HL-60 (cell line): Measurements from ENCODE around the gene TSPAN33.

ENCODE experiments used
- POLR2AphosphoS5 ChIP-seq: IDR thresholded peaks from 2 replicates; pipeline ENCODE4 v1.6.1; 2012; ENCODE audit warnings: low read depth
- SPI1 ChIP-seq: IDR thresholded peaks from 2 replicates; pipeline ENCODE4 v1.6.1; 2012; ENCODE audit warnings: low read depth, mild to moderate bottlenecking, borderline replicate concordance
- TF ChIP-seq, protein P1 (sequence below): IDR thresholded peaks from one replicate; pipeline ENCODE4 v1.5.1; 2011; ENCODE audit warnings: low read length, control low read depth, inconsistent platforms; ENCODE audit not compliant: insufficient read depth
- TF ChIP-seq, protein P2 (sequence below): IDR thresholded peaks from 2 replicates; pipeline ENCODE4 v1.6.1; 2012; ENCODE audit warnings: low read depth; ENCODE audit not compliant: insufficient replicate concordance

DNA sequence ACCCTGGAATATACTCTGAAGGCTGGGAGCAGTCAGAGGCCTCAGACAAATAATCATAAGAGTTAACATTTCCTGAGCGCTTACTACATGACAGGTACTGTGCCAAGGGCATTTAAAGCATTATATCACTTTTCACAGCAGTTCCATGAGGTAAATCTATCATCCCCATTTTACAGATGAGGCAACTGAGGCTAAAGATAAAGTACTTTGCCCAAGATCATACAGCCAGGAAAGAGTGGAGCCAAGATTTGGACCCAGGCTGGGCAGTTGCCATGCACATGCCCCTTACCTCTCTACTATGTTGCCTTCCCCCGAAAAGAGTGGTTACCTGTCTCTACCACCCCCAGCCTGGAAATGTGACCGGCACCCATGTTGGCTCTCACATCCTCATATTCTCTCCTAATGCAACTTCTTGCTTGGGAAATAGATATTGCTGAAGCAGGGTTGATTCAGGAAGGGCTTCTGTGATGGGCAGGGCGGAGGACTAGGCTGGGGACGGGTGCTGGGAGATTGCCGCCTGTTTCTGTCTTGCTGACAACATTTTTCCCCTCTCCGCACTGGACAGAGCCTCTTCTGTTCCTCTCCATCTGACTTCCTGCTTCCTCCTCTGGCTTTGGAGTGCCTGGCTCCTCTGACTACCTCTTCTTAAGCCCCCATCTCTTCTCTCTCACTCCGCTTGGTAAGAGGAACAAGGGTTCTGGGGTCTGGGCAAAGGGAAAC is 57.7 kb downstream of the TSPAN33 start:
- TF ChIP-seq, protein P1, sequence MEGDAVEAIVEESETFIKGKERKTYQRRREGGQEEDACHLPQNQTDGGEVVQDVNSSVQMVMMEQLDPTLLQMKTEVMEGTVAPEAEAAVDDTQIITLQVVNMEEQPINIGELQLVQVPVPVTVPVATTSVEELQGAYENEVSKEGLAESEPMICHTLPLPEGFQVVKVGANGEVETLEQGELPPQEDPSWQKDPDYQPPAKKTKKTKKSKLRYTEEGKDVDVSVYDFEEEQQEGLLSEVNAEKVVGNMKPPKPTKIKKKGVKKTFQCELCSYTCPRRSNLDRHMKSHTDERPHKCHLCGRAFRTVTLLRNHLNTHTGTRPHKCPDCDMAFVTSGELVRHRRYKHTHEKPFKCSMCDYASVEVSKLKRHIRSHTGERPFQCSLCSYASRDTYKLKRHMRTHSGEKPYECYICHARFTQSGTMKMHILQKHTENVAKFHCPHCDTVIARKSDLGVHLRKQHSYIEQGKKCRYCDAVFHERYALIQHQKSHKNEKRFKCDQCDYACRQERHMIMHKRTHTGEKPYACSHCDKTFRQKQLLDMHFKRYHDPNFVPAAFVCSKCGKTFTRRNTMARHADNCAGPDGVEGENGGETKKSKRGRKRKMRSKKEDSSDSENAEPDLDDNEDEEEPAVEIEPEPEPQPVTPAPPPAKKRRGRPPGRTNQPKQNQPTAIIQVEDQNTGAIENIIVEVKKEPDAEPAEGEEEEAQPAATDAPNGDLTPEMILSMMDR = no peak
- TF ChIP-seq, protein P2, sequence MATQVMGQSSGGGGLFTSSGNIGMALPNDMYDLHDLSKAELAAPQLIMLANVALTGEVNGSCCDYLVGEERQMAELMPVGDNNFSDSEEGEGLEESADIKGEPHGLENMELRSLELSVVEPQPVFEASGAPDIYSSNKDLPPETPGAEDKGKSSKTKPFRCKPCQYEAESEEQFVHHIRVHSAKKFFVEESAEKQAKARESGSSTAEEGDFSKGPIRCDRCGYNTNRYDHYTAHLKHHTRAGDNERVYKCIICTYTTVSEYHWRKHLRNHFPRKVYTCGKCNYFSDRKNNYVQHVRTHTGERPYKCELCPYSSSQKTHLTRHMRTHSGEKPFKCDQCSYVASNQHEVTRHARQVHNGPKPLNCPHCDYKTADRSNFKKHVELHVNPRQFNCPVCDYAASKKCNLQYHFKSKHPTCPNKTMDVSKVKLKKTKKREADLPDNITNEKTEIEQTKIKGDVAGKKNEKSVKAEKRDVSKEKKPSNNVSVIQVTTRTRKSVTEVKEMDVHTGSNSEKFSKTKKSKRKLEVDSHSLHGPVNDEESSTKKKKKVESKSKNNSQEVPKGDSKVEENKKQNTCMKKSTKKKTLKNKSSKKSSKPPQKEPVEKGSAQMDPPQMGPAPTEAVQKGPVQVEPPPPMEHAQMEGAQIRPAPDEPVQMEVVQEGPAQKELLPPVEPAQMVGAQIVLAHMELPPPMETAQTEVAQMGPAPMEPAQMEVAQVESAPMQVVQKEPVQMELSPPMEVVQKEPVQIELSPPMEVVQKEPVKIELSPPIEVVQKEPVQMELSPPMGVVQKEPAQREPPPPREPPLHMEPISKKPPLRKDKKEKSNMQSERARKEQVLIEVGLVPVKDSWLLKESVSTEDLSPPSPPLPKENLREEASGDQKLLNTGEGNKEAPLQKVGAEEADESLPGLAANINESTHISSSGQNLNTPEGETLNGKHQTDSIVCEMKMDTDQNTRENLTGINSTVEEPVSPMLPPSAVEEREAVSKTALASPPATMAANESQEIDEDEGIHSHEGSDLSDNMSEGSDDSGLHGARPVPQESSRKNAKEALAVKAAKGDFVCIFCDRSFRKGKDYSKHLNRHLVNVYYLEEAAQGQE = no peak
- no peak for TF ChIP-seq POLR2AphosphoS5
- no peak for TF ChIP-seq SPI1
